Smooth muscle cell (in vitro differentiated cells): ENCODE data around the gene PTPN9. TPM values are rescaled to one million over a fixed set of nuclear protein-coding genes. Genes with fewer than 3 reads are reported as not detected.
"Not testable (repeated sequence)": the region's sequence is repeated elsewhere in the genome, so short reads cannot be mapped to it uniquely, and the experiment has no call there.

ENCODE experiments used
- DNase-seq: peaks from one replicate; lab custom pipeline; 2025; ENCODE audit not compliant: unreplicated experiment; lab: John Stamatoyannopoulos, UW
- H2AFZ ChIP-seq: fragments of 200-600 bp; sonication (generic); 2 replicates; pipeline ENCODE4 v1.6.0; 2016; ENCODE audit warnings: antibody characterized with exemption, low read depth, mild to moderate bottlenecking
- H3F3A ChIP-seq: fragments of 200-600 bp; sonication (generic); 2 replicates; pipeline ENCODE4 v1.6.0; 2017; ENCODE audit warnings: antibody characterized with exemption, low read depth
- H3K27ac ChIP-seq: fragments of 200-600 bp; sonication (generic); 2 replicates; pipeline ENCODE4 v1.5.1; 2016; ENCODE audit warnings: low read depth, mild to moderate bottlenecking
- H3K27me3 ChIP-seq: fragments of 200-600 bp; sonication (generic); 2 replicates; pipeline ENCODE4 v1.6.1; 2016; ENCODE audit warnings: low read depth, mild to moderate bottlenecking
- H3K36me3 ChIP-seq: fragments of 200-600 bp; sonication (generic); 2 replicates; pipeline ENCODE4 v1.5.1; 2016; ENCODE audit warnings: low read depth
- H3K4me1 ChIP-seq: fragments of 200-600 bp; sonication (generic); 2 replicates; pipeline ENCODE4 v1.5.1; 2016; ENCODE audit warnings: low read depth
- H3K4me2 ChIP-seq: fragments of 200-600 bp; sonication (generic); 2 replicates; pipeline ENCODE4 v1.6.0; 2016; ENCODE audit warnings: mild to moderate bottlenecking
- H3K4me3 ChIP-seq: fragments of 200-600 bp; sonication (generic); 2 replicates; pipeline ENCODE4 v1.5.1; 2016; ENCODE audit warnings: mild to moderate bottlenecking
- H3K79me2 ChIP-seq: fragments of 200-600 bp; sonication (generic); 2 replicates; pipeline ENCODE4 v1.6.0; 2016; ENCODE audit warnings: low read depth, mild to moderate bottlenecking
- H3K9ac ChIP-seq: fragments of 200-600 bp; sonication (generic); 2 replicates; pipeline ENCODE4 v1.6.0; 2016; ENCODE audit warnings: low read depth
- H3K9me3 ChIP-seq: fragments of 200-600 bp; sonication (generic); replicated peaks from 2 replicates; pipeline ENCODE4 v1.5.1; 2016; ENCODE audit warnings: low read depth
- H4K20me1 ChIP-seq: fragments of 200-600 bp; sonication (generic); 2 replicates; pipeline ENCODE4 v1.6.0; 2016; ENCODE audit warnings: low read depth
- WGBS: methylation state at CpG from one replicate; pipeline ENCODE4 v1.1.7; 2016; ENCODE audit warnings: low lambda C conversion rate; 5-methylcytosine and 5-hydroxymethylcytosine counted together
- polyA plus RNA-seq: library from polyadenylated mRNA; unstranded; fragments of >200 nt; fragmentation: Nextera tagmentation; extraction: Ambion mirVana; gene quantifications from 2 replicates; pipeline ENCODE4 v1.2.1, GENCODE V29; 2016
- total RNA-seq: library from RNA; depleted of rRNA; stranded (reverse); fragments of >200 nt; gene quantifications from 2 replicates; pipeline ENCODE4 v1.2.3, GENCODE V29; 2014
- TF ChIP-seq, protein P1 (sequence below): fragments of 200-600 bp; sonication (generic); IDR thresholded peaks from 2 replicates; pipeline ENCODE4 v1.5.1; 2017; ENCODE audit warnings: borderline replicate concordance, mild to moderate bottlenecking, antibody characterized with exemption; ENCODE audit not compliant: insufficient read depth, poor library complexity, severe bottlenecking

Gene PTPN9
- total and polyA plus RNA-seq, 2 experiments from 2014 or later, result 20.3 to 23.4 TPM

DNA sequence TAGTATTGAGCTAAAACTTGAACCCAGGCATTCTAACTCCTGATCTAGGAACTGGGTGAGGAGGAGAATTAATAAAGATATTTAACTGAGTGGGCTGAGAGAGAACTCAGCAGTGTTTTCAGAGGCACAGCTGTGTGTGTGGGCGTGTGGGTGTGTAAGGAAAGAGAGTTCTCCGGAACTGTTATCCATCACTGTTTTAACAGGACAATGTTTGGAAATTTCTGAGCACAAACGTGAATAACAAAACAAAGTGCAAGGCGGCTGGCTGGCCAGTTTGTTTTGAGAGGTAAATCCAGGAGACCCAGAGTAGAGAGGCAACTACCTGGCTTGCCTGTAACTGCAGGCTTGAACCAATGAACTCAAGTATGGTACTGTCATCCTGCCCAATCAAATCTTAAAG lies 5.0 kb upstream of the PTPN9 start:
- H3K27me3 ChIP-seq, result no peaks in the 10 kb centered on the region
- no peak overlapping the region for H3K4me2 ChIP-seq
- peaks cover 4% of the 10 kb centered on the region for H3F3A ChIP-seq
- no peaks in the 10 kb centered on the region for H3K4me1 ChIP-seq
- H3K36me3 ChIP-seq, result no peaks in the 10 kb centered on the region
- H3K9me3 ChIP-seq, result no peaks in the 10 kb centered on the region
- H3K79me2 ChIP-seq, result no peaks in the 10 kb centered on the region
- no peak for DNase-seq
- no peak overlapping the region for H2AFZ ChIP-seq
- H4K20me1 ChIP-seq, result no peaks in the 10 kb centered on the region
- TF ChIP-seq, protein P1, sequence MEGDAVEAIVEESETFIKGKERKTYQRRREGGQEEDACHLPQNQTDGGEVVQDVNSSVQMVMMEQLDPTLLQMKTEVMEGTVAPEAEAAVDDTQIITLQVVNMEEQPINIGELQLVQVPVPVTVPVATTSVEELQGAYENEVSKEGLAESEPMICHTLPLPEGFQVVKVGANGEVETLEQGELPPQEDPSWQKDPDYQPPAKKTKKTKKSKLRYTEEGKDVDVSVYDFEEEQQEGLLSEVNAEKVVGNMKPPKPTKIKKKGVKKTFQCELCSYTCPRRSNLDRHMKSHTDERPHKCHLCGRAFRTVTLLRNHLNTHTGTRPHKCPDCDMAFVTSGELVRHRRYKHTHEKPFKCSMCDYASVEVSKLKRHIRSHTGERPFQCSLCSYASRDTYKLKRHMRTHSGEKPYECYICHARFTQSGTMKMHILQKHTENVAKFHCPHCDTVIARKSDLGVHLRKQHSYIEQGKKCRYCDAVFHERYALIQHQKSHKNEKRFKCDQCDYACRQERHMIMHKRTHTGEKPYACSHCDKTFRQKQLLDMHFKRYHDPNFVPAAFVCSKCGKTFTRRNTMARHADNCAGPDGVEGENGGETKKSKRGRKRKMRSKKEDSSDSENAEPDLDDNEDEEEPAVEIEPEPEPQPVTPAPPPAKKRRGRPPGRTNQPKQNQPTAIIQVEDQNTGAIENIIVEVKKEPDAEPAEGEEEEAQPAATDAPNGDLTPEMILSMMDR, result no peak
- no peak overlapping the region for H3K4me3 ChIP-seq
- 55% methylated on average over 4 of the region's 4 CpGs for WGBS
- H3K9ac ChIP-seq, result no peak overlapping the region
- no peak overlapping the region for H3K27ac ChIP-seq

DNA sequence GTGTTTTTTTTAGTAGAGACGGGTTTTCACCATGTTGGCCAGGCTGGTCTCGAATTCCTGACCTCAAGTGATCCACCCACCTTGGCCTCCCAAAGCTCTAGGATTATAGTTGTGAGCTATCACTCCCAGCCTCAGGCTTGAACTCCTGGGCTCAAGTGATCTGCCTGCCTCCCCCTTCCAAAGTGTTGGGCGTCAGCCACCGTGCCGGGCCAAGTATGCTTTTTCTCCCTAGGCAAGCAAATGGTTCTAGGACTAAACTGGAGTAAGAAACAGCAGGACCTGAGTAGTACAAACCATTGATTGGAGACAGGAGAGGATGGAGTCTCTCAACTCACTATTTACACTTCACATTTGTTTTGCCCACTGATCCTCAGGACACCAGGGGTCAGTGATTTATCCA lies 4.6 kb upstream of the PTPN9 start:
- Histone ChIP-seq H3K79me2 (no peaks in the 10 kb centered on the region), H4K20me1 (no peaks in the 10 kb centered on the region), H3K36me3 (no peaks in the 10 kb centered on the region), H3K4me1 (no peaks in the 10 kb centered on the region), H3K4me3 (no peak overlapping the region), H3K27ac (no peak overlapping the region), H2AFZ (no peak overlapping the region), H3K27me3 (no peaks in the 10 kb centered on the region), H3F3A (peaks cover 4% of the 10 kb centered on the region), H3K4me2 (no peak overlapping the region), H3K9me3 (no peaks in the 10 kb centered on the region), H3K9ac (no peak overlapping the region)
- DNase-seq, result no peak
- 65% methylated on average over 5 of the region's 5 CpGs for WGBS
- TF ChIP-seq, protein P1, result no peak

DNA sequence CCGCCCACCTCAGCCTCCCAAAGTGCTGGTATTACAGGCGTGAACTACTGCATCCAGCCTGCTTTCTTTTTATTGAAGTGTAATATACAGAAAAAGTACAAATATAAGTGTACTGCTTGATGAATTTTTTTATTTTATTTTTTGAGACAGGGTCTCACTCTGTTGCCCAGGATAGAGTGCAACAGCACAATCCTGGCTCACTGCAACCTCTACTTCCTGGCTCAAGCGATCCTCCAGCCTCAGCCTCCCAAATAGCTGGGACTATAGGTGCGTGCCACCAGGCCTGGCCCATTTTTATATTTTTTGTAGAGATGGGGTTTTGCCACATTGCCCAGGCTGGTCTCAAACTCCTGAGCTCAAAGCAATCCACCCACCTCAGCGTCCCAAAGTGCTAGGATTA lies 3.8 kb upstream of the PTPN9 start:
- not testable (repeated sequence) for H3K9me3 ChIP-seq, DNase-seq, H3K27me3 ChIP-seq, H3K4me1 ChIP-seq, H3K27ac ChIP-seq, H4K20me1 ChIP-seq, H3K79me2 ChIP-seq, H3K4me3 ChIP-seq, H2AFZ ChIP-seq, H3F3A ChIP-seq, H3K9ac ChIP-seq, H3K4me2 ChIP-seq, H3K36me3 ChIP-seq
- WGBS, result 98% methylated on average over 5 of the region's 5 CpGs

DNA sequence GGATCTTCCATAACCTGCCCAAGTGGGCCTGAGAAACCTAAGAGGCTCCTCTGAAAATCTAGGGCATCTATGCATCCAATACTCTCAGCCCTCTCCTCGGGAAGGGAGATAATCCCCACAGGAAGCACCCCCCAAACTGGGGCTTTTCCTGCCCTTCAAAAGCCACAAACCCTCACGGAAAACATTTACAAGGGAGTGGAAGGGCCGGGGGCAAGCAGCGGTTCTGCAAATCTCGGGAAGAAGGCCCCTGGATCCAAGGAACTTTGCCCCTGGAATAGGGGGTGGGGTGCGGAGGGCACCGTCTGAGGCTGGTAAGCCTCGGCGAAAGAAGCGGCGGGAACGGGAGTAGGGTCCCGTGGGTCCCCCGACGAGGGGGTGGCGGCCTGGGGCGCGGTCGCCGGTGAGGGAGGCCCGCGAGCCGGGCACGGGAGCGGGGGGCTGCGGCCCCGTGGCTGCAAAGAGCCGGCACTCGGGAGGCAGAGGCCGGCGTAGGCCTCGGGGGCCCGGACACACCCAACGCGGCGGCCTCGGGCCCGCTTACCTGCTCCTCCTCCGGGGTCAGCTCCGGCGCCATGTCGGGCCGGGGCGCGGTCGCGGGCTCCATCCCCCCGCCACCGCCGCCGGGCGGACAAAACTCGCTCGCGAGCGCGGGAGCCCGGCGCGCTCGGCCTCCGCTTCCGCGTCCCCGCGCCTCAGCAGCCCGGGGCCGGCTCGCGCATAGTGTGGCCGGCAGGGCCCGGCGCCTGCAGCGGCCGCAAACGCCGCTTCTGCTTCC lies 755 bp downstream of the PTPN9 start:
- peak overlapping the region; percentile 58 for H3K27ac ChIP-seq
- H2AFZ ChIP-seq, result peak overlapping the region; percentile 98
- no peaks in the 10 kb centered on the region for H3K9me3 ChIP-seq
- no peaks in the 10 kb centered on the region for H3K36me3 ChIP-seq
- peaks cover 49% of the 10 kb centered on the region for H3K79me2 ChIP-seq
- peak overlapping the region; percentile 84 for H3K9ac ChIP-seq
- peak overlapping the region; percentile 99 for H3K4me3 ChIP-seq
- peaks cover 4% of the 10 kb centered on the region for H3F3A ChIP-seq
- peaks cover 15% of the 10 kb centered on the region for H3K4me1 ChIP-seq
- no peaks in the 10 kb centered on the region for H3K27me3 ChIP-seq
- H4K20me1 ChIP-seq, result peaks cover 36% of the 10 kb centered on the region
- peak overlapping the region; percentile 99 for H3K4me2 ChIP-seq
- TF ChIP-seq, protein P1, result no peak
- DNase-seq, result no peak
- 0% methylated on average over 48 of the region's 77 CpGs for WGBS
